IMR-90 (cell line): Measurements from ENCODE around the gene ARHGAP28. TPM values are rescaled to one million over a fixed set of nuclear protein-coding genes. Genes with fewer than 3 reads are reported as not detected.

Experiments
- ATAC-seq: fragments of 200-7000 bp; cut with Tn5 transposase; 2 replicates; pipeline ENCODE4 v1.9.1; 2020; ENCODE audit warnings: low read depth, mild to moderate bottlenecking, moderate library complexity
- BruUV-seq: library from RNA; stranded (reverse); fragments of 400-500 nt; replicated peaks from 2 replicates; lab custom pipeline; 2021; lab: Mats Ljungman, UMichigan
- CTCF ChIA-PET: fragments of 300-600 bp; formaldehyde crosslinking; extraction: SDS; loops from one replicate; lab custom pipeline; 2021; ENCODE audit warnings: antibody characterized with exemption; lab: Yijun Ruan, JAX
- POLR2A ChIA-PET: fragments of 300-600 bp; sonication (Branson Sonifier 250); formaldehyde crosslinking; loops from one replicate; lab custom pipeline; 2022; ENCODE audit warnings: antibody characterized with exemption; ENCODE audit not compliant: unreplicated experiment; lab: Charles Lee
- DNase-seq: peaks from one replicate; pipeline ENCODE4 v3.0.0; 2013
- H2AFZ ChIP-seq: replicated peaks from 2 replicates; pipeline ENCODE3; 2013; ENCODE audit warnings: low read length, mild to moderate bottlenecking; ENCODE audit not compliant: poor library complexity
- H2AK5ac ChIP-seq: 2 replicates; pipeline ENCODE4 v1.6.1; 2013; ENCODE audit warnings: low read depth, low read length, inconsistent platforms
- H2AK9ac ChIP-seq: replicated peaks from 2 replicates; pipeline ENCODE3; 2013; ENCODE audit warnings: mild to moderate bottlenecking, low read depth, low read length, moderate library complexity; ENCODE audit not compliant: poor library complexity
- H2BK120ac ChIP-seq: 2 replicates; pipeline ENCODE4 v1.6.1; 2013; ENCODE audit warnings: low read depth, low read length, inconsistent platforms
- H2BK15ac ChIP-seq: 3 replicates; pipeline ENCODE4 v1.6.1; 2013; ENCODE audit warnings: low read depth, low read length, inconsistent platforms
- H2BK20ac ChIP-seq: 2 replicates; pipeline ENCODE4 v1.6.1; 2013; ENCODE audit warnings: low read depth, mild to moderate bottlenecking, inconsistent platforms, low read length, moderate library complexity
- H2BK5ac ChIP-seq: 2 replicates; pipeline ENCODE4 v1.6.1; 2013; ENCODE audit warnings: mild to moderate bottlenecking, low read depth, low read length, inconsistent platforms; ENCODE audit not compliant: poor library complexity, severe bottlenecking
- H3K14ac ChIP-seq: replicated peaks from 2 replicates; pipeline ENCODE4 v1.6.1; 2013; ENCODE audit warnings: low read depth, low read length, inconsistent platforms
- H3K18ac ChIP-seq: 2 replicates; pipeline ENCODE4 v1.6.1; 2013; ENCODE audit warnings: low read depth, low read length, control low read depth
- H3K23ac ChIP-seq: 2 replicates; pipeline ENCODE4 v1.6.1; 2013; ENCODE audit warnings: low read depth, low read length, inconsistent platforms
- H3K27ac ChIP-seq: 2 replicates; pipeline ENCODE4 v1.5.1; 2013; ENCODE audit warnings: mild to moderate bottlenecking, control low read depth, low read length; ENCODE audit not compliant: insufficient read depth
- H3K27me3 ChIP-seq: 2 replicates; pipeline ENCODE4 v1.6.1; 2013; ENCODE audit warnings: low read length; ENCODE audit not compliant: control insufficient read depth, insufficient read depth
- H3K36me3 ChIP-seq: 2 replicates; pipeline ENCODE4 v1.6.1; 2013; ENCODE audit warnings: low read length, mixed read lengths; ENCODE audit not compliant: control insufficient read depth, insufficient read depth
- H3K4ac ChIP-seq: 2 replicates; pipeline ENCODE4 v1.6.1; 2013; ENCODE audit warnings: low read depth, low read length, inconsistent platforms
- H3K4me1 ChIP-seq: 2 replicates; pipeline ENCODE4 v1.6.1; 2013; ENCODE audit warnings: low read length, mixed read lengths; ENCODE audit not compliant: control insufficient read depth, insufficient read depth
- H3K4me2 ChIP-seq: 2 replicates; pipeline ENCODE4 v1.6.1; 2013; ENCODE audit warnings: low read depth, mild to moderate bottlenecking, control low read depth, low read length, moderate library complexity
- H3K4me3 ChIP-seq: 2 replicates; pipeline ENCODE4 v1.5.1; 2013; ENCODE audit warnings: low read depth, mild to moderate bottlenecking, control low read depth, low read length, moderate library complexity; ENCODE audit not compliant: insufficient read depth
- H3K56ac ChIP-seq: 2 replicates; pipeline ENCODE4 v1.6.1; 2013; ENCODE audit warnings: low read length, inconsistent platforms; ENCODE audit not compliant: insufficient read depth; ENCODE audit errors: extremely low read depth
- H3K79me1 ChIP-seq, 2 experiments: 2 replicates each; pipeline ENCODE4 v1.6.1; 2013; ENCODE audit warnings: low read length in 2 of 2, inconsistent platforms in 1 of 2, low read depth in 1 of 2
- H3K9ac ChIP-seq: 2 replicates; pipeline ENCODE4 v1.6.1; 2013; ENCODE audit warnings: low read depth, low read length, control low read depth
- H3K9me1 ChIP-seq: 2 replicates; pipeline ENCODE4 v1.6.1; 2013; ENCODE audit warnings: low read length, inconsistent platforms; ENCODE audit not compliant: insufficient read depth
- H3K9me3 ChIP-seq: 2 replicates; pipeline ENCODE4 v1.6.1; 2013; ENCODE audit warnings: low read length; ENCODE audit not compliant: control insufficient read depth, insufficient read depth
- H4K20me1 ChIP-seq: 2 replicates; pipeline ENCODE4 v1.6.1; 2013; ENCODE audit warnings: low read length, inconsistent platforms; ENCODE audit not compliant: insufficient read depth
- H4K5ac ChIP-seq: 2 replicates; pipeline ENCODE4 v1.6.1; 2013; ENCODE audit warnings: mild to moderate bottlenecking, low read depth, low read length, control low read depth
- H4K8ac ChIP-seq, 2 experiments: 2 replicates each; pipeline ENCODE4 v1.6.1; 2013; ENCODE audit warnings: low read depth in 2 of 2, low read length in 2 of 2, control low read depth in 1 of 2, inconsistent platforms in 1 of 2
- H4K91ac ChIP-seq: 2 replicates; pipeline ENCODE4 v1.6.1; 2013; ENCODE audit warnings: low read depth, low read length, inconsistent platforms; ENCODE audit not compliant: insufficient read depth
- BHLHE40 ChIP-seq: fragments of 150-350 bp; IDR thresholded peaks from 2 replicates; pipeline ENCODE4 v1.6.1; 2016; ENCODE audit warnings: mild to moderate bottlenecking, low read depth, low read length
- CEBPB ChIP-seq: IDR thresholded peaks from 2 replicates; pipeline ENCODE4 v1.6.1; 2012; ENCODE audit warnings: low read depth, low read length, improper control_type of control experiment
- CHD1 ChIP-seq: IDR thresholded peaks from 2 replicates; pipeline ENCODE4 v1.6.1; 2012; ENCODE audit warnings: low read depth, low read length, improper control_type of control experiment
- MAFK ChIP-seq: IDR thresholded peaks from 2 replicates; pipeline ENCODE4 v1.6.1; 2012; ENCODE audit warnings: low read depth, low read length, improper control_type of control experiment
- MAZ ChIP-seq: IDR thresholded peaks from 2 replicates; pipeline ENCODE4 v1.6.1; 2012; ENCODE audit warnings: low read depth, mild to moderate bottlenecking, low read length, improper control_type of control experiment, moderate library complexity, borderline replicate concordance
- NFE2L2 ChIP-seq: fragments of 150-350 bp; IDR thresholded peaks from 2 replicates; pipeline ENCODE4 v1.6.1; 2016; ENCODE audit warnings: low read depth, mild to moderate bottlenecking, low read length
- POLR2A ChIP-seq: IDR thresholded peaks from 2 replicates; pipeline ENCODE4 v1.6.1; 2012; ENCODE audit warnings: mild to moderate bottlenecking, low read depth, low read length
- RAD21 ChIP-seq: IDR thresholded peaks from 2 replicates; pipeline ENCODE4 v1.6.1; 2012; ENCODE audit warnings: low read length, improper control_type of control experiment
- SMC3 ChIP-seq: fragments of 150-350 bp; IDR thresholded peaks from 2 replicates; pipeline ENCODE4 v1.6.1; 2016; ENCODE audit warnings: low read depth, mild to moderate bottlenecking, antibody characterized with exemption, low read length, moderate library complexity
- USF2 ChIP-seq: fragments of 150-350 bp; IDR thresholded peaks from 2 replicates; pipeline ENCODE4 v1.6.1; 2017; ENCODE audit warnings: mild to moderate bottlenecking, antibody characterized with exemption, low read length, low read depth
- WGBS, 2 experiments: methylation state at CpG; one replicate each; pipeline versions ENCODE4 v1.1.5 to v1.1.7; 2013; ENCODE audit warnings: missing lambda C conversion rate in 2 of 2; ENCODE audit not compliant: insufficient read length in 1 of 2; ENCODE audit errors: extremely low coverage in 2 of 2; 5-methylcytosine and 5-hydroxymethylcytosine counted together
- dilution Hi-C: fragments of 300-500 bp; cut with HindIII; formaldehyde crosslinking; loops from one replicate; pipeline ENCODE4 v1.14.3; 2018; ENCODE audit warnings: low sequenced_read_pairs; ENCODE audit not compliant: unreplicated experiment
- in situ Hi-C: fragments of 300-500 bp; cut with MboI; formaldehyde crosslinking; loops from 3 replicates; pipeline ENCODE4 v1.14.3; 2019; ENCODE audit warnings: low sequenced_read_pairs, inconsistent platforms, mixed read lengths
- intact Hi-C: fragments of 100-400 bp; cut with micrococcal nuclease; formaldehyde crosslinking; loops from 2 replicates; pipeline ENCODE4 v1.10.0; 2022
- polyA plus RNA-seq, 3 experiments: library from polyadenylated mRNA; depleted of rRNA; stranded (reverse); fragments of >200 nt; gene quantifications; 2 replicates each; pipeline ENCODE4 v1.2.3, GENCODE V29; 2012; ENCODE audit warnings: low replicate concordance in 1 of 3
- total RNA-seq: library from RNA; depleted of rRNA; stranded (reverse); fragments of >200 nt; gene quantifications from 2 replicates; pipeline ENCODE4 v1.2.3, GENCODE V29; 2012
- TF ChIP-seq, protein P1 (sequence below): conservative IDR thresholded peaks from 2 replicates; pipeline ENCODE4 v1.5.1; 2012; ENCODE audit warnings: mild to moderate bottlenecking, low read depth, low read length, improper control_type of control experiment
- TF ChIP-seq, protein P2 (sequence below): fragments of 150-350 bp; IDR thresholded peaks from 2 replicates; pipeline ENCODE4 v1.6.1; 2016; ENCODE audit warnings: low read depth, mild to moderate bottlenecking, low read length, moderate library complexity, borderline replicate concordance

The ARHGAP28 gene
- total and polyA plus RNA-seq, 2 of the 4 experiments (the other 2 are of a cell fraction): 1.8 to 3.8 TPM

- H3K4me1 ChIP-seq: peaks cover 7% of the 10 kb centered on the region; the same call in 1 of the 2 replicates
- no peak overlapping the region for H2AFZ ChIP-seq
- in situ Hi-C loops (no loop called here), intact Hi-C loops (loop anchor here (5.0 kb wide), 1 partner anchor 65 kb away; no protein-coding TSS in a partner anchor), dilution Hi-C loops (no loop called here)
- no peaks in the 10 kb centered on the region for H4K20me1 ChIP-seq
- H3K56ac ChIP-seq: no peak overlapping the region
- H3K18ac ChIP-seq: no peak overlapping the region; the same call in 1 of the 2 replicates
- H3K9ac ChIP-seq: no peak overlapping the region
- H4K91ac ChIP-seq: no peak overlapping the region
- TF ChIP-seq RAD21 (no peak), NFE2L2 (no peak), POLR2A (no peak), CEBPB (no peak), CHD1 (no peak), MAZ (no peak), USF2 (no peak), BHLHE40 (no peak), SMC3 (no peak), MAFK (no peak)
- TF ChIP-seq, protein P1, sequence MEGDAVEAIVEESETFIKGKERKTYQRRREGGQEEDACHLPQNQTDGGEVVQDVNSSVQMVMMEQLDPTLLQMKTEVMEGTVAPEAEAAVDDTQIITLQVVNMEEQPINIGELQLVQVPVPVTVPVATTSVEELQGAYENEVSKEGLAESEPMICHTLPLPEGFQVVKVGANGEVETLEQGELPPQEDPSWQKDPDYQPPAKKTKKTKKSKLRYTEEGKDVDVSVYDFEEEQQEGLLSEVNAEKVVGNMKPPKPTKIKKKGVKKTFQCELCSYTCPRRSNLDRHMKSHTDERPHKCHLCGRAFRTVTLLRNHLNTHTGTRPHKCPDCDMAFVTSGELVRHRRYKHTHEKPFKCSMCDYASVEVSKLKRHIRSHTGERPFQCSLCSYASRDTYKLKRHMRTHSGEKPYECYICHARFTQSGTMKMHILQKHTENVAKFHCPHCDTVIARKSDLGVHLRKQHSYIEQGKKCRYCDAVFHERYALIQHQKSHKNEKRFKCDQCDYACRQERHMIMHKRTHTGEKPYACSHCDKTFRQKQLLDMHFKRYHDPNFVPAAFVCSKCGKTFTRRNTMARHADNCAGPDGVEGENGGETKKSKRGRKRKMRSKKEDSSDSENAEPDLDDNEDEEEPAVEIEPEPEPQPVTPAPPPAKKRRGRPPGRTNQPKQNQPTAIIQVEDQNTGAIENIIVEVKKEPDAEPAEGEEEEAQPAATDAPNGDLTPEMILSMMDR: no peak
- TF ChIP-seq, protein P2, sequence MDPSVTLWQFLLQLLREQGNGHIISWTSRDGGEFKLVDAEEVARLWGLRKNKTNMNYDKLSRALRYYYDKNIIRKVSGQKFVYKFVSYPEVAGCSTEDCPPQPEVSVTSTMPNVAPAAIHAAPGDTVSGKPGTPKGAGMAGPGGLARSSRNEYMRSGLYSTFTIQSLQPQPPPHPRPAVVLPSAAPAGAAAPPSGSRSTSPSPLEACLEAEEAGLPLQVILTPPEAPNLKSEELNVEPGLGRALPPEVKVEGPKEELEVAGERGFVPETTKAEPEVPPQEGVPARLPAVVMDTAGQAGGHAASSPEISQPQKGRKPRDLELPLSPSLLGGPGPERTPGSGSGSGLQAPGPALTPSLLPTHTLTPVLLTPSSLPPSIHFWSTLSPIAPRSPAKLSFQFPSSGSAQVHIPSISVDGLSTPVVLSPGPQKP: no peak
- H3K9me3 ChIP-seq: no peaks in the 10 kb centered on the region
- no peak overlapping the region for H2BK20ac ChIP-seq
- no CpG with 5 or more reads among the region's 5 CpGs for WGBS, 2 experiments
- H3K14ac ChIP-seq: no peak overlapping the region
- CTCF ChIA-PET: no interaction called here
- DNase-seq (no peak), ATAC-seq (no peak)
- no peak overlapping the region for H3K23ac ChIP-seq
- no peak overlapping the region for H2BK120ac ChIP-seq
- POLR2A ChIA-PET: no interaction called here
- no peak overlapping the region for H2BK15ac ChIP-seq
- BruUV-seq: no TSS peak
- H4K5ac ChIP-seq: no peak overlapping the region
- no peaks in the 10 kb centered on the region for H3K79me1 ChIP-seq
- H3K27me3 ChIP-seq: no peaks in the 10 kb centered on the region
- H4K8ac ChIP-seq: no peak overlapping the region
- H3K4me3 ChIP-seq: no peak overlapping the region
- no peak overlapping the region for H3K4ac ChIP-seq
- no peak overlapping the region for H3K27ac ChIP-seq
- no peaks in the 10 kb centered on the region for H3K9me1 ChIP-seq
- H2AK9ac ChIP-seq: no peak overlapping the region
- no peak overlapping the region for H2BK5ac ChIP-seq
- H2AK5ac ChIP-seq: no peak overlapping the region
- no peak overlapping the region for H3K4me2 ChIP-seq
- no peaks in the 10 kb centered on the region; the same call in 1 of the 2 replicates for H3K36me3 ChIP-seq
Observed at GRCh38 chr18:6797171-6797570, 67.7 kb downstream of the ARHGAP28 start.
